Psoas muscle (tissue), 8 donors: ENCODE data around the gene ATF3. TPM values are rescaled to one million over a fixed set of nuclear protein-coding genes. Genes with fewer than 3 reads are reported as not detected.
"Not testable (repeated sequence)": the region's sequence is repeated elsewhere in the genome, so short reads cannot be mapped to it uniquely, and the experiment has no call there.

ENCODE experiments used
- ATAC-seq, 4 donors: fragments of 200-7000 bp; cut with Tn5 transposase; one replicate each; pipeline ENCODE4 v1.9.1; 2020; ENCODE audit warnings: moderate library complexity in 3 of 4, mild to moderate bottlenecking in 2 of 4
- DNase-seq, 2 donors: peaks; one replicate each; pipeline ENCODE4 v3.0.0-alpha.2; 2020
- H3K27ac ChIP-seq: fragments of 200-600 bp; one replicate; pipeline ENCODE4 v1.8.0; 2022
- H3K27me3 ChIP-seq, 3 donors: fragments of 200-600 bp in 1 of 3; one replicate each; pipeline versions ENCODE4 v1.6.1 to v1.8.0; 2013 to 2022; ENCODE audit warnings: low read length in 2 of 3, mild to moderate bottlenecking in 2 of 3, moderate library complexity in 1 of 3; ENCODE audit not compliant: insufficient read depth in 3 of 3
- H3K36me3 ChIP-seq, 2 donors: fragments of 200-600 bp in 1 of 2; one replicate each; pipeline versions ENCODE4 v1.6.1 to v1.8.0; 2013 to 2022; ENCODE audit warnings: low read depth in 1 of 2, mild to moderate bottlenecking in 1 of 2, moderate library complexity in 1 of 2; ENCODE audit not compliant: insufficient read depth in 1 of 2
- H3K4me1 ChIP-seq: fragments of 200-600 bp; one replicate; pipeline ENCODE4 v1.8.0; 2022
- H3K4me3 ChIP-seq: fragments of 200-600 bp; one replicate; pipeline ENCODE4 v1.8.0; 2022; ENCODE audit warnings: mild to moderate bottlenecking
- H3K9me3 ChIP-seq: fragments of 200-600 bp; one replicate; pipeline ENCODE4 v1.8.0; 2022
- CTCF ChIP-seq: fragments of 200-600 bp; IDR thresholded peaks from one replicate; pipeline ENCODE4 v1.8.0; 2022; ENCODE audit warnings: antibody characterized with exemption
- WGBS, 3 donors: extraction: QIAGEN DNeasy Blood & Tissue Kit; methylation state at CpG; one replicate each; pipeline versions ENCODE4 v1.1.6 to v1.1.7; 2013; 5-methylcytosine and 5-hydroxymethylcytosine counted together
- intact Hi-C, 2 donors: fragments of 100-400 bp; cut with DNase I; formaldehyde crosslinking; loops; one replicate each; pipeline versions ENCODE4 v1.11.0 to v1.14.2; 2022
- polyA plus RNA-seq, 3 donors: library from polyadenylated mRNA; stranded (reverse); fragments of 200-250 nt; gene quantifications; one replicate each; pipeline ENCODE4 v1.2.3, GENCODE V29; 2013
- total RNA-seq, 4 donors: library from RNA; stranded (reverse); fragmentation: NEBNext Ultra II Directional in 2 of 4; extraction: Animal tissue kit (Norgen Biotek cat#: 25700) in 2 of 4; gene quantifications; one replicate each; pipeline versions ENCODE4 v1.2.1 to v1.2.4, GENCODE V29; 2021 to 2023
- donor health status: healthy with polysubstance abuse.
- donor health status: DM: no; HTN: no; CAD: no; lungs with moderate emphysema.
- donor health status: Bipolar disorder and iron deficiency.
- donor health status: healthy.
- donor health status: DM: yes; HTN: yes; CAD: no.
- donor health status: DM: no; HTN: no; CAD: no.
- donor health status: DM: no; HTN: no; CAD: no.
- donor health status: DM: yes; HTN: yes; CAD: no.

The ATF3 gene
- total and polyA plus RNA-seq, 7 donors: 6.6 to 51.3 (median 14.9) TPM

GRCh38 chr1:212635141-212635631 lies 26.6 kb downstream of the ATF3 start:
- intact Hi-C loops: no loop called here
- ATAC-seq (no peak), DNase-seq (no peak)
- Histone ChIP-seq H3K27me3 (peaks cover 0 to 7% (median 0%) of the 10 kb centered on the region in 3 donors), H3K4me3 (no peak overlapping the region), H3K36me3 (no peaks in the 10 kb centered on the region), H3K27ac (peak overlapping the region; percentile 75), H3K4me1 (peaks cover 4% of the 10 kb centered on the region), H3K9me3 (no peaks in the 10 kb centered on the region)
- TF ChIP-seq CTCF: no peak
- 39 to 50% (median 40%) methylated on average over 1 of the region's 1 CpG for WGBS, 3 donors

- no peak for ATAC-seq
Observed at GRCh38 chr1:212637902-212638301, 29.3 kb downstream of the ATF3 start.

GRCh38 chr1:212638492-212639151 lies 30.1 kb downstream of the ATF3 start:
- 28 to 41% (median 36%) methylated on average over 4 of the region's 4 CpGs for WGBS, 3 donors
- DNase-seq (no peak), ATAC-seq (peak in 2 of 4 donors; percentile 28 to 38)
- H3K27ac ChIP-seq: peak overlapping the region; percentile 68
- no peak for TF ChIP-seq CTCF
- H3K4me3 ChIP-seq: peak overlapping the region; percentile 44
- peaks cover 4% of the 10 kb centered on the region for H3K4me1 ChIP-seq
- H3K27me3 ChIP-seq: peaks cover 0 to 7% (median 1%) of the 10 kb centered on the region in 3 donors
- H3K9me3 ChIP-seq: no peaks in the 10 kb centered on the region
- intact Hi-C loops: no loop called here
- no peaks in the 10 kb centered on the region for H3K36me3 ChIP-seq

More at GRCh38 chr1:212637902-212638301, 29.3 kb downstream of the ATF3 start:
- Histone ChIP-seq H3K27ac (peak overlapping the region; percentile 68), H3K4me3 (peak overlapping the region; percentile 44), H3K4me1 (peaks cover 4% of the 10 kb centered on the region), H3K27me3 (peaks cover 0 to 7% (median 0%) of the 10 kb centered on the region in 3 donors), H3K9me3 (no peaks in the 10 kb centered on the region), H3K36me3 (no peaks in the 10 kb centered on the region)
- intact Hi-C loops: no loop called here
- no peak for DNase-seq
- WGBS, 3 donors: 70 to 80% (median 73%) methylated on average over 5 of the region's 5 CpGs
- TF ChIP-seq CTCF: no peak

GRCh38 chr1:212639524-212639923 lies 31.0 kb downstream of the ATF3 start:
- H3K27me3 ChIP-seq, H3K9me3 ChIP-seq, ATAC-seq, intact Hi-C loops, H3K36me3 ChIP-seq, H3K27ac ChIP-seq, H3K4me1 ChIP-seq, DNase-seq, H3K4me3 ChIP-seq: not testable (repeated sequence)
- 90 to 97% (median 92%) methylated on average over 2 of the region's 2 CpGs for WGBS, 3 donors

- H3K4me1 ChIP-seq: peaks cover 4% of the 10 kb centered on the region
Observed at GRCh38 chr1:212640223-212640878, 31.8 kb downstream of the ATF3 start.

More at GRCh38 chr1:212640223-212640878, 31.8 kb downstream of the ATF3 start:
- WGBS, 3 donors: 96 to 99% (median 97%) methylated on average over 3 of the region's 3 CpGs
- H3K9me3 ChIP-seq: no peaks in the 10 kb centered on the region
- H3K36me3 ChIP-seq: no peaks in the 10 kb centered on the region
- no peak overlapping the region for H3K4me3 ChIP-seq
- no peak for DNase-seq
- no peak for TF ChIP-seq CTCF
- intact Hi-C loops: no loop called here
- H3K27ac ChIP-seq: no peak overlapping the region
- no peak for ATAC-seq
- peaks cover 0 to 7% (median 1%) of the 10 kb centered on the region in 3 donors for H3K27me3 ChIP-seq
